RWPE2 (cell line): Measurements from ENCODE around the gene DRC1.
"Not testable (repeated sequence)": the region's sequence is repeated elsewhere in the genome, so short reads cannot be mapped to it uniquely, and the experiment has no call there.

Experiments used
- ATAC-seq: fragments of 200-7000 bp; cut with Tn5 transposase; 3 replicates; pipeline ENCODE4 v1.9.1; 2021; ENCODE audit warnings: low read depth
- DNase-seq: peaks from one replicate; pipeline ENCODE4 v3.0.0-alpha.2; 2020; ENCODE audit warnings: low spot score
- H3K27ac ChIP-seq: fragments of 450-650 bp; 2 replicates; pipeline ENCODE4 v1.5.1; 2017; ENCODE audit warnings: mild to moderate bottlenecking; ENCODE audit not compliant: poor library complexity, severe bottlenecking
- H3K27me3 ChIP-seq: fragments of 250-450 bp; sonication (Bioruptor Pico); 2 replicates; pipeline ENCODE4 v1.5.1; 2021; ENCODE audit warnings: mild to moderate bottlenecking, moderate library complexity; ENCODE audit not compliant: insufficient read depth, poor library complexity, severe bottlenecking
- H3K36me3 ChIP-seq: fragments of 250-450 bp; sonication (Bioruptor Pico); 2 replicates; pipeline ENCODE4 v1.5.1; 2020; ENCODE audit warnings: low read depth, mild to moderate bottlenecking, moderate library complexity
- H3K4me1 ChIP-seq: fragments of 250-450 bp; sonication (Bioruptor Pico); 2 replicates; pipeline ENCODE4 v1.5.1; 2021; ENCODE audit warnings: mild to moderate bottlenecking, moderate library complexity; ENCODE audit not compliant: insufficient read depth, poor library complexity, severe bottlenecking
- H3K4me3 ChIP-seq: fragments of 250-450 bp; sonication (Bioruptor Pico); 2 replicates; pipeline ENCODE4 v1.5.1; 2021; ENCODE audit warnings: mild to moderate bottlenecking, moderate library complexity; ENCODE audit not compliant: severe bottlenecking
- H3K9me3 ChIP-seq: fragments of 250-450 bp; sonication (Bioruptor Pico); 2 replicates; pipeline ENCODE4 v1.5.1; 2021; ENCODE audit warnings: mild to moderate bottlenecking, moderate library complexity; ENCODE audit not compliant: severe bottlenecking
- CTCF ChIP-seq: fragments of 450-650 bp; IDR thresholded peaks from one replicate; pipeline ENCODE4 v1.5.1; 2017; ENCODE audit warnings: mild to moderate bottlenecking, moderate library complexity; ENCODE audit not compliant: poor library complexity, severe bottlenecking

DRC1 gene

GRCh38 chr2:26466662-26467310 is 65.1 kb downstream of the DRC1 start:
- no peaks in the 10 kb centered on the region for H3K9me3 ChIP-seq
- H3K4me1 ChIP-seq, result no peaks in the 10 kb centered on the region
- DNase-seq (peak; percentile 35), ATAC-seq (no peak)
- H3K27me3 ChIP-seq, result no peaks in the 10 kb centered on the region
- no peak overlapping the region for H3K4me3 ChIP-seq
- H3K27ac ChIP-seq, result no peak overlapping the region
- no peak for TF ChIP-seq CTCF
- no peaks in the 10 kb centered on the region for H3K36me3 ChIP-seq

- H3K36me3 ChIP-seq, DNase-seq: not testable (repeated sequence)
These were observed 66.8 kb downstream of the DRC1 start for GRCh38 chr2:26468544-26468943.

GRCh38 chr2:26469092-26469710 is 67.5 kb downstream of the DRC1 start:
- no peak overlapping the region for H3K27ac ChIP-seq
- no peak for DNase-seq
- no peak overlapping the region for H3K4me3 ChIP-seq
- H3K36me3 ChIP-seq, result no peaks in the 10 kb centered on the region
- H3K27me3 ChIP-seq, result no peaks in the 10 kb centered on the region
- no peaks in the 10 kb centered on the region for H3K4me1 ChIP-seq
- H3K9me3 ChIP-seq, result no peaks in the 10 kb centered on the region
- peak; percentile 74 for TF ChIP-seq CTCF
- no peak for ATAC-seq

More at GRCh38 chr2:26468544-26468943, 66.8 kb downstream of the DRC1 start:
- H3K27ac ChIP-seq, H3K4me3 ChIP-seq, ATAC-seq, H3K27me3 ChIP-seq, H3K4me1 ChIP-seq, H3K9me3 ChIP-seq: not testable (repeated sequence)

- no peak for DNase-seq
- H3K9me3 ChIP-seq, result no peaks in the 10 kb centered on the region
- ATAC-seq, result no peak
- no peak for TF ChIP-seq CTCF
- H3K27ac ChIP-seq, result no peak overlapping the region
- H3K4me3 ChIP-seq, result no peak overlapping the region
- no peaks in the 10 kb centered on the region for H3K27me3 ChIP-seq
- no peaks in the 10 kb centered on the region for H3K36me3 ChIP-seq
- H3K4me1 ChIP-seq, result no peaks in the 10 kb centered on the region
These were observed 68.2 kb downstream of the DRC1 start for GRCh38 chr2:26469955-26470354.

- H3K27ac ChIP-seq, result no peak overlapping the region
- no peaks in the 10 kb centered on the region for H3K9me3 ChIP-seq
- H3K4me3 ChIP-seq, result no peak overlapping the region
- H3K27me3 ChIP-seq, result no peaks in the 10 kb centered on the region
- H3K4me1 ChIP-seq, result no peaks in the 10 kb centered on the region
- TF ChIP-seq CTCF, result no peak
- DNase-seq (no peak), ATAC-seq (no peak)
- no peaks in the 10 kb centered on the region for H3K36me3 ChIP-seq
These were observed 69.0 kb downstream of the DRC1 start for GRCh38 chr2:26470601-26471260.
